Measurements from ENCODE around the gene UBQLN1. TPM values are rescaled to one million over a fixed set of nuclear protein-coding genes. Genes with fewer than 3 reads are reported as not detected.
A peak's percentile ranks its signal among the peaks of the same experiment; 100 is the strongest.

Gene UBQLN1
- total RNA-seq = 100 to 1,000 TPM; 114 to 119 TPM
- polyA plus RNA-seq (2013, experiment 1 of 2) = 141 TPM
- 127 TPM for polyA plus RNA-seq (2013, experiment 2 of 2)
- long read RNA-seq, experiment 1, full-length matches to known transcripts = 28 of 72 reads
- long read RNA-seq, experiment 1, partial matches to known transcripts = 18 of 72 reads
- long read RNA-seq, experiment 1, other reads (novel, unspliced or antisense) = 26 of 72 reads
- long read RNA-seq, experiment 2, full-length matches to known transcripts = 73 of 88 reads
- long read RNA-seq, experiment 2, partial matches to known transcripts = 4 of 88 reads
- long read RNA-seq, experiment 2, other reads (novel, unspliced or antisense) = 11 of 88 reads
- long read RNA-seq, experiment 3, full-length matches to known transcripts = 167 of 191 reads
- long read RNA-seq, experiment 3, partial matches to known transcripts = 6 of 191 reads
- long read RNA-seq, experiment 3, other reads (novel, unspliced or antisense) = 18 of 191 reads
- long read RNA-seq, experiment 4, full-length matches to known transcripts = 7 of 37 reads
- long read RNA-seq, experiment 4, partial matches to known transcripts = 8 of 37 reads
- long read RNA-seq, experiment 4, other reads (novel, unspliced or antisense) = 22 of 37 reads

- WGBS, 2 experiments (ENCODE audit: insufficient coverage in 1 of 2, insufficient read length in 1 of 2) = 0% methylated on average over 18 to 67 of the region's 67 CpGs
- H3K4me3 ChIP-seq (ENCODE audit: low read length) = peak within 1 kb of the TSS; percentile 92
- peak within 1 kb of the TSS; percentile 90 for H3K4me3 Mint-ChIP-seq
These were observed at the start of gene UBQLN1 for GRCh38 chr9:83707768-83708514. Gene UBQLN1, minus strand, starts transcription at chr9:83707958. Its CDS starts 279 bp downstream, at chr9:83707679.

GRCh38 chr9:83754383-83754977 lies 46.7 kb upstream of the UBQLN1 start:
- no peak for TF ChIP-seq CTCF (conservative IDR thresholded peaks at IDR 0.05)
- Mint-ChIP-seq H3K27me3 (ENCODE audit: insufficient read depth) (no peaks in the 10 kb centered on the region), H3K27ac (no peak overlapping the region), H3K9me3 (no peaks in the 10 kb centered on the region), H3K4me1 (no peaks in the 10 kb centered on the region), H3K4me3 (no peak overlapping the region), H3K36me3 (ENCODE audit: low read depth) (peaks cover 6% of the 10 kb centered on the region)
- Histone ChIP-seq H3K27me3 (ENCODE audit: control insufficient read depth, insufficient read depth, low read length, poor library complexity, severe bottlenecking) (no peaks in the 10 kb centered on the region), H3K4me1 (ENCODE audit: control insufficient read depth, insufficient read depth, low read length) (no peaks in the 10 kb centered on the region), H3K4me3 (ENCODE audit: low read length) (no peak overlapping the region), H3K9ac (ENCODE audit: extremely low read depth, low read length, poor library complexity, severe bottlenecking) (no peak overlapping the region), H3K36me3 (ENCODE audit: control insufficient read depth, insufficient read depth, low read length) (peaks cover 4% of the 10 kb centered on the region), H3K27ac (ENCODE audit: low read depth, low read length) (no peak overlapping the region), H3K9me3 (ENCODE audit: control insufficient read depth, low read length) (no peaks in the 10 kb centered on the region)
- no peak for DNase-seq

More at GRCh38 chr9:83707768-83708514, at the start of gene UBQLN1:
- peaks cover 18% of the 10 kb centered on the region for H3K36me3 Mint-ChIP-seq (ENCODE audit: low read depth)
- peaks cover 11% of the 10 kb centered on the region for H3K36me3 ChIP-seq (ENCODE audit: control insufficient read depth, insufficient read depth, low read length)
- H3K4me1 Mint-ChIP-seq = peaks cover 14% of the 10 kb centered on the region
- peak within 1 kb of the TSS; percentile 99 for H3K27ac ChIP-seq (ENCODE audit: low read depth, low read length)
- H3K27me3 Mint-ChIP-seq (ENCODE audit: insufficient read depth) = peaks cover 5% of the 10 kb centered on the region
- peak; percentile 94 for DNase-seq
- no peak for TF ChIP-seq CTCF (conservative IDR thresholded peaks at IDR 0.05)
- H3K9me3 Mint-ChIP-seq = peaks cover 9% of the 10 kb centered on the region
- no peaks in the 10 kb centered on the region for H3K4me1 ChIP-seq (ENCODE audit: control insufficient read depth, insufficient read depth, low read length)
- H3K27ac Mint-ChIP-seq = peak within 1 kb of the TSS; percentile 98
- H3K9ac ChIP-seq (ENCODE audit: extremely low read depth, low read length, poor library complexity, severe bottlenecking) = peak within 1 kb of the TSS; percentile 99
- no peaks in the 10 kb centered on the region for H3K27me3 ChIP-seq (ENCODE audit: control insufficient read depth, insufficient read depth, low read length, poor library complexity, severe bottlenecking)
- peaks cover 16% of the 10 kb centered on the region for H3K9me3 ChIP-seq (ENCODE audit: control insufficient read depth, low read length)

- TF ChIP-seq CTCF (conservative IDR thresholded peaks at IDR 0.05) = no peak
- Mint-ChIP-seq H3K36me3 (ENCODE audit: low read depth) (peaks cover 6% of the 10 kb centered on the region), H3K4me1 (no peaks in the 10 kb centered on the region)
These were observed 41.9 kb upstream of the UBQLN1 start for GRCh38 chr9:83749706-83750105.

More at GRCh38 chr9:83749706-83750105, 41.9 kb upstream of the UBQLN1 start:
- Histone ChIP-seq H3K27ac (ENCODE audit: low read depth, low read length) (no peak overlapping the region), H3K4me3 (ENCODE audit: low read length) (no peak overlapping the region), H3K4me1 (ENCODE audit: control insufficient read depth, insufficient read depth, low read length) (no peaks in the 10 kb centered on the region), H3K9me3 (ENCODE audit: control insufficient read depth, low read length) (no peaks in the 10 kb centered on the region), H3K36me3 (ENCODE audit: control insufficient read depth, insufficient read depth, low read length) (peaks cover 4% of the 10 kb centered on the region), H3K27me3 (ENCODE audit: control insufficient read depth, insufficient read depth, low read length, poor library complexity, severe bottlenecking) (no peaks in the 10 kb centered on the region), H3K9ac (ENCODE audit: extremely low read depth, low read length, poor library complexity, severe bottlenecking) (no peak overlapping the region)
- WGBS, 2 experiments (ENCODE audit: insufficient coverage in 1 of 2, insufficient read length in 1 of 2) = 96% methylated on average over 2 of the region's 3 CpGs; no CpG with 5 or more reads in 1 of the 2 experiments
- H3K27ac Mint-ChIP-seq = no peak overlapping the region
- H3K4me3 Mint-ChIP-seq = no peak overlapping the region
- no peaks in the 10 kb centered on the region for H3K27me3 Mint-ChIP-seq (ENCODE audit: insufficient read depth)
- H3K9me3 Mint-ChIP-seq = no peaks in the 10 kb centered on the region
- no peak for DNase-seq

All from endodermal cell (in vitro differentiated cells).